Astrocyte (in vitro differentiated cells and primary cell): ENCODE results near the gene GRM7.

Experiments used
- CTCF ChIP-seq: IDR thresholded peaks from 2 replicates; pipeline ENCODE4 v1.5.1; 2011; ENCODE audit warnings: low read depth, mild to moderate bottlenecking, inconsistent platforms, low read length, moderate library complexity; ENCODE audit not compliant: insufficient read depth
- EZH2 ChIP-seq: IDR thresholded peaks from 2 replicates; pipeline ENCODE4 v1.6.1; 2012; ENCODE audit warnings: mild to moderate bottlenecking, low read length, inconsistent platforms; ENCODE audit not compliant: insufficient read depth

GRCh38 chr3:7205962-7206361, 345.0 kb downstream of the GRM7 start:
- TF ChIP-seq EZH2 (no peak), CTCF (no peak)
